Activated T-helper 1 cell treated with Interleukin-2 at 50 U/mL for 16 hours (primary cell): ENCODE results near the gene PHKB.
"Not testable (repeated sequence)": the region's sequence is repeated elsewhere in the genome, so short reads cannot be mapped to it uniquely, and the experiment has no call there.

Experiments used
- DNase-seq: peaks from one replicate; pipeline ENCODE4 v3.0.0-alpha.2; 2020; ENCODE audit warnings: low read depth

The PHKB gene

DNA sequence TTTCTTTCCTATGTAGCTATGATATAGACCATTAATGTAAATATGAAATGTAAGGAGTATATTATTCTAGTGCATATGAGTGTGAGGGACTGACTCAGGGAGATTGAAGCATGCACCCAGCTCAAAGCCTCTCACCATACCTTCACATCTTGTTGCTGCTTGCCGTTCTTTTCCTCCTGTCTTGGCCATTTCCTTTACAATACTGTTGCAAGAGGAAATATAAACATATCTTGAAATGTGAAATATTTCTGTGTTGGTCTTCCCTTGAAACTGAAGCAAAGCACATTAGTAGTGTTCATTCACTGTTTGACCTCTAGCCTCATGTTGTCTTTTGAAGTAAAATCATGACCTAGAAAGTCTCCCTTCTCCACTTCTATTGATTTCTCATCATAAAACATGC, 46.6 kb downstream of the PHKB start:
- no peak for DNase-seq

DNA sequence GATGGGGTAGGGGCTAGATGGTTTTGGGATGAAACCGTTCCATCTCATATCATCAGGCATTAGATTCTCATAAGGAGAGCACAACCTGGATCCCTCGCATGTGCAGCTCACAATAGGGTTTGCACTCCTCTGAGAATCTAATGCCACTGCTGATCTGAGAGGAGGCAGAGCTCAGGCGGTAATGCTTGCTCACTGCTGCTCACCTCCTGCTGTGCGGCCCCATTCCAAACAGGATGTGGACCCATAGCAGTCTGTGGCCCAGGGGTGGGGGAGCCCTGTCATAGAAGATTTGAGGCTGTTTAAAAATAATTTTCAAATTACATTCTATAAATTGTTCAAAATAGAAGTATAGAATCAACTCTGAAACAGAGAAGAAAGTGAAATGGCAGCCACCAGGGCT, 50.8 kb downstream of the PHKB start:
- no peak for DNase-seq

DNA sequence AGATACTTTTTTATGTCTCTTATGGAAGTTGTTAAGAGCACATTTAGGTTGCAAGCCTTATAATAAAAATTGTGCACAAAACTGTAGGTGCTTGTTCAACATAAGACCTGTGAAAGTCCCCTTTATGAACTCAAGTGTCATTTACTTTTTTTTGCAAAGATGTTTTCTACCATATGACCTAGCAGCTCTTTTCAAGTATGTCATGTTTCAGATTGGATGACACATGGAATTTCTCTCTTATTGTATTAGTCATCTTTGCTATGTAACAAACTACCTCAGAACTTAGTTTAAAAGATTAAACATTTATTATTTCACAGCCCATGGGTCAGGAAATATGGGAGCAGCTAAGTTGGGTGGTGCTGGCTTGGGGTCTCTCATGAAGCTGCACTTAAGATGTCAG, 57.9 kb downstream of the PHKB start:
- no peak for DNase-seq

DNA sequence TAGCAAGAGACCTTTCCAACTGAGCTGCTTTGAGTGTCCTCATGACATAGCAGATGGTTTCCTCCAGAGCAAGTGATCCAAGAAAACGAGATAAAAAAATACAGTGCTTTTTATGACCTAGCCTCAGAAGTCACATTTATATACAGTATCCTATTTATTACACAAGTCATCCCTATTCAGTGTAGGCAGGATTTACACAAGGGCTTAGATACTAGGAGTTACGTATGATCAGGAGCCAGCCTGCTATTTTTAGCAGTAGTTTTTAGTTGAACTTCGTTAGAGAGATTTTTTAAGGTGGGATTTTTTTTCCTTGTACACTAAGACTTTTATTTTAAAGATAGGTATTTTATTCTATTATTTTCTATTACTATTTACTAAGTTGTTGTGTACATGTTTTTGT, 58.4 kb downstream of the PHKB start:
- DNase-seq = no peak

DNA sequence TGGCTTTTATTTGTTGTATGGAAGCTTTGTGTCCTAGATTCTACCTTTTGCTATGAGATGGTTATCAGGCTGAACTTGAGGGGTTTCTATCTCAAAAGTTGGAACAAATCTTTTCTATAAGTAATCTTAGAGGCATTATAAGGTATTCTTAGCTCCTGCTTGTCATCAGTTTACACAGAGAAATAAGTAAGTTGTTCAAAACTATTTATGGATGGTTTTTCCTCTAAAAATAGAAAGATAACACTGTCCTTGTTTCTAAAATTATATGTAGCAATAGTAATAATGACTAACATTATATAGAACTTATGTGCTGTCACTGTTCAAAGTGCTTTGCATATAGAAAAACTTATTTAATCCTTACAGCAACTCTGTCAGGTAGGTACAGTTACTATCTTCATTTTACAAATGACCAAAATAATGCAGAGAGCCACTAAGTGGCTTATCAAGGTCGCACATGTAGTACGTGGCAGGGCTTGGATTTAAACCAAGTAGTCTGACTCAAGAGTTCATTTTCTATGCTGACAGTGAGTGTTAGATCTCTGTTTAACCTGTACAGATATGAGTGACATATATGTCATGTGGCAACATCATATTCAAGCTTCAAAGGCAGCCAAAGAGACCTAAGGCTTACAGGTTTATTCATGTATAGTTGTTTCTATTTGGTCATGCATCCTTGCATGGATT, 59.0 kb downstream of the PHKB start:
- no peak for DNase-seq

GRCh38 chr16:47523342-47524006, 62.3 kb downstream of the PHKB start:
- DNase-seq = no peak

- no peak for DNase-seq
These were observed 62.9 kb downstream of the PHKB start for GRCh38 chr16:47524007-47524405.

DNA sequence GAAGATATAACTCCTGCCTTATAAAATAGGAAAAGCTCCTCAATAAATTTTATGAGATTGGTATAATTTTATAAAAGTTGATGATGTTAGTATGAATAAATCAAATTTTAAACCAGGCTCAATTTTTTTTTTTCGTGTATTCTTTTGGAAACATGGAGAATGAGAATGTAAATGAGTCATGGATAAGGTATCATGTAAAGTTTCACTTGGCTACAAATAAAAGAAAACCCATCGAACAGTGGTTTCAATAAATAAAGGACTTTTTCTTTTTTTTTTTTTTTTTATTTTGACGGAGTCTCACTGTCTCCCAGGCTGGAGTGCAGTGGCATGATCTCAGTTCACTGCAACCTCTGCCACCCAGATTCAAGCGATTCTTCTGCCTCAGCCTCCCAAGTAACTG, 67.3 kb downstream of the PHKB start:
- no peak for DNase-seq

GRCh38 chr16:47533744-47534292, 72.7 kb downstream of the PHKB start:
- DNase-seq = no peak

DNA sequence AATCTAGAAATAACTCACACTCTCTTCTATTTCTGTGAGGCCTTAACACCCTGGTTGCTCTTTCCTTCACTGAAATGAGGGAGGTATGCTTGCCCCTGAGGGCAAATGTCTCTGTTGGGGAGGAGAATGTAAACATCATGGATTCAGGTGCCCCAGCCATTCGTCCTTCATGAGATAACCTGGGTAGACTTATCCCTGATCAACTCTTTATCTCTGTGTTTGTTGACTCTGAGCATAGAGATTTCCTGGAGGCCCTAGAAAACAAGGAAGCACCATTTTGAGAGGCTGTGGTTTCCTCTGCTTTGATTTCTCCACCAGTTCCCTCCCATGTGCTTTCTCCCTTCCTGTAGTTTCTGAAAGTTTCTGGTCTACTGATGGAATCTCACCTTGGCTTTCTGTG, 77.3 kb downstream of the PHKB start:
- no peak for DNase-seq

GRCh38 chr16:47539707-47540670, 78.9 kb downstream of the PHKB start:
- not testable (repeated sequence) for DNase-seq

- DNase-seq = not testable (repeated sequence)
These were observed 80.0 kb downstream of the PHKB start for GRCh38 chr16:47541135-47541534.

DNA sequence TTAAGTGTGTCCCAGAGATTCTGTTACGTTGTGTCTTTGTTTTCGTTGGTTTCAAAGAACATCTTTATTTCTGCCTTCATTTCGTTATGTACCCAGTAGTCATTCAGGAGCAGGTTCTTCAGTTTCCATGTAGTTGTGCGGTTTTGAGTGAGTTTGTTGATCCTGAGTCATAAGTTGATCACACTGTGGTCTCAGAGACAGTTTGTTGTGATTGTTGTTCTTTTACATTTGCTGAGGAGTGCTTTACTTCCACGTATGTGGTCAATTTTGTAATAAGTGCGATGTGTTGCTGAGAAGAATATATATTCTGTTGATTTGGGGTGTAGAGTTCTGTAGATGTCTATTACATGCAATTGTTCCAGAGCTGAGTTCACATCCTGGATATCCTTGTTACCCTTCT, 83.1 kb downstream of the PHKB start:
- not testable (repeated sequence) for DNase-seq

- DNase-seq = not testable (repeated sequence)
These were observed 90.1 kb downstream of the PHKB start for GRCh38 chr16:47551185-47551584.

GRCh38 chr16:47551767-47552166, 90.6 kb downstream of the PHKB start:
- not testable (repeated sequence) for DNase-seq

DNA sequence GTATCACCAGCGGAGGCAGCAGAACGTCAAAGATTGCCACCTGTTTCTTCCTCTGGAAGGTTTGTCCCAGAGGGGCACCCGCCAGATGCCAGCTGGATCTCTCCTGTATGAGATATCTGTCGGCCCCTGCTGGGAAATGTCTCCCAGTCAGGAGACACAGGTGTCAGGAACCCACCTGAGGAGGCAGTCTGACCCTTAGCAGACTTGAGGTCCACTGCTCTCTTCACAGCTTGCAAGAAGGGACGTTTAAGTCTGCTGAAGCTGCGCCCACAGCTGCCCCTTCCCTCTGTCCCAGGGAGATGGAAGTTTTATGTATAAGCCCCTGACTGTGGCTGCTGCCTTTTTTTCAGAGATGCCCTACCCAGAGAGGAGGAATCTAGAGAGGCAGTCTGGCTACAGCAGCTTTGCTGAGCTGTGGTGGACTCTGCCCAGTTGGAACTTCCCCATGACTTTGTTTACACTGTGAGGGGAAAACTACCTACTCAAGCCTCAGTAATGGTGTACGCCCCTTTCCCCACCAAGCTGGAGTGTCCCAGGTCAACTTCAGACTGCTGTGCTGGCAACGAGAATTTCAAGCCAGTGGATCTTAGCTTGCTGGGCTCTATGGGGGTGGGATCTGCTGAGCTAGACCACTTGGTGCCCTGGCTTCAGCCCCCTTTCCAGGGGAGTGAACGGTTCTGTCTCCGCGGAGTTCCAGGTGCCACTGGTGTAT, 92.9 kb downstream of the PHKB start:
- no peak for DNase-seq

GRCh38 chr16:47554587-47554986, 93.5 kb downstream of the PHKB start:
- not testable (repeated sequence) for DNase-seq

GRCh38 chr16:47561286-47561685, 100.2 kb downstream of the PHKB start:
- no peak for DNase-seq

DNA sequence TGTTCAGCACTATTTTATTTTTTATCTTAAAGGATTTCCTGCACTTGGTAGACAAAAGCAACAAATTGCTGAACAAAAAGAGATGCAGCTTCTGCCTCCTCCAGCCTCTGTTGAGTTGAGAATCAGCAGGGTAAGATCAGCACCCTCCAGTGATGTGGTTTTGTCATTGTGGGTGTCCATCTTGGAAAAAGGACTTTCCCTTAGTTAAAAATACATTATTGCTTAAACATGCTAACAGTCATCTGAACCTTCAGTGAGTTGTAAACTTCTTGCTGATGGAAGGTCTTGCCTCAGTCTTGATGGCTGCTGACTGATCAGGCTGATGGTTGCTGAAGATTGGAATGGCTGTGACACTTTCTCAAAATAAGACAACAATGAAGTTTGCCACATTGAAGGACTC, 101.2 kb downstream of the PHKB start:
- DNase-seq = no peak

- no peak for DNase-seq
These were observed 104.3 kb downstream of the PHKB start for GRCh38 chr16:47565454-47565853.

- DNase-seq = no peak
These were observed 106.2 kb downstream of the PHKB start for GRCh38 chr16:47567321-47567720.

DNA sequence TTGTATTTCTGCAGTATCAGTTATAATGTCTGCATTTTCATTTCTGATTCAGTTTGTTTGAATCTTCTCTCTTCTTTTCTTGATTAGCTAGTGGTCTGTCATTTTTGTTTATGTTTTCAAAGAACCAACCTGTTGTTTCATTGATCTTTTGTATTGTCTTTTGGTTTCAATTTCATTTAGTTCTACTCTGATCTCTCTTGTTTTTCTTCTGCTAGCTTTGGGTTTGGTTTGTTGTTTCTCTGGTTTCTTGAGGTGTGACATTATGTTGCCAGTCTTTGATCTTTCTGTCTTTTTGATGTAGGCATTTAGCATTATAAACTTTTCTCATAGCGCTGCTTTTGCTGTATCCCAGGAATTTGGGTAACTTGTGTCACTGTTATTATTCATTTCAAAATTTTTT, 107.2 kb downstream of the PHKB start:
- no peak for DNase-seq
